HG02840 (cell line): Measurements from ENCODE around the gene BDH1.
A peak's percentile ranks its signal among the peaks of the same experiment; 100 is the strongest.
"Not testable (repeated sequence)": the region's sequence is repeated elsewhere in the genome, so short reads cannot be mapped to it uniquely, and the experiment has no call there.

Source experiments
- ATAC-seq: cut with Tn5 transposase; IDR thresholded peaks from one replicate; pipeline ENCODE4 v1.9.1; 2021; ENCODE audit warnings: mild to moderate bottlenecking, moderate library complexity, moderate number of reproducible peaks; ENCODE audit not compliant: unreplicated experiment, low FRiP score

Gene BDH1

GRCh38 chr3:197580253-197580691 is 24.5 kb upstream of the BDH1 start:
- no peak for ATAC-seq

GRCh38 chr3:197578376-197578775 is 22.6 kb upstream of the BDH1 start:
- ATAC-seq: no peak

- no peak for ATAC-seq
Measured at GRCh38 chr3:197577366-197578074, 21.8 kb upstream of the BDH1 start.

GRCh38 chr3:197576838-197577237 is 21.1 kb upstream of the BDH1 start:
- ATAC-seq: no peak

GRCh38 chr3:197575362-197575761 is 19.6 kb upstream of the BDH1 start:
- ATAC-seq: no peak

- ATAC-seq: not testable (repeated sequence)
Measured at GRCh38 chr3:197574396-197574991, 18.7 kb upstream of the BDH1 start.

GRCh38 chr3:197573048-197573767 is 17.4 kb upstream of the BDH1 start:
- no peak for ATAC-seq

- ATAC-seq: not testable (repeated sequence)
Measured at GRCh38 chr3:197571880-197572172, 16.1 kb upstream of the BDH1 start.

GRCh38 chr3:197571074-197571879 is 15.5 kb upstream of the BDH1 start:
- not testable (repeated sequence) for ATAC-seq

GRCh38 chr3:197569433-197569832 is 13.7 kb upstream of the BDH1 start:
- ATAC-seq: not testable (repeated sequence)

GRCh38 chr3:197567904-197568681 is 12.3 kb upstream of the BDH1 start:
- no peak for ATAC-seq

GRCh38 chr3:197566155-197566554 is 10.4 kb upstream of the BDH1 start:
- ATAC-seq: not testable (repeated sequence)

- no peak for ATAC-seq
Measured at GRCh38 chr3:197564097-197564843, 8.5 kb upstream of the BDH1 start.

- ATAC-seq: no peak
Measured at GRCh38 chr3:197562398-197563251, 6.9 kb upstream of the BDH1 start.

GRCh38 chr3:197561926-197562325 is 6.2 kb upstream of the BDH1 start:
- no peak for ATAC-seq

- no peak for ATAC-seq
Measured at GRCh38 chr3:197559651-197560050, 3.9 kb upstream of the BDH1 start.

GRCh38 chr3:197554562-197555280 is 1.0 kb downstream of the BDH1 start:
- peak; percentile 95 for ATAC-seq

- ATAC-seq: no peak
Measured at GRCh38 chr3:197554196-197554561, 1.6 kb downstream of the BDH1 start.
